ENCODE data around the gene SYT17.

The SYT17 gene

GRCh38 chr16:19231881-19232280, 63.8 kb downstream of the SYT17 start:
- TF ChIP-seq CTCF (IDR thresholded peaks at IDR 0.05; ENCODE audit: low read depth, low read length), result no peak
- DNase-seq (ENCODE audit: low read depth in 2 of 2), result no peak
- H3K4me3 ChIP-seq (replicated peaks in 1 of 2; ENCODE audit: low read depth in 2 of 2, low read length in 2 of 2), result no peak overlapping the region

- DNase-seq (ENCODE audit: low read depth in 2 of 2), result no peak
- no peak for TF ChIP-seq CTCF (IDR thresholded peaks at IDR 0.05; ENCODE audit: low read depth, low read length)
- H3K4me3 ChIP-seq (replicated peaks in 1 of 2; ENCODE audit: low read depth in 2 of 2, low read length in 2 of 2), result no peak overlapping the region
Observed at GRCh38 chr16:19232988-19233387, 64.9 kb downstream of the SYT17 start.

GRCh38 chr16:19235478-19235877, 67.4 kb downstream of the SYT17 start:
- H3K4me3 ChIP-seq (replicated peaks in 1 of 2; ENCODE audit: low read depth in 2 of 2, low read length in 2 of 2), result no peak overlapping the region
- no peak for TF ChIP-seq CTCF (IDR thresholded peaks at IDR 0.05; ENCODE audit: low read depth, low read length)
- DNase-seq (ENCODE audit: low read depth in 2 of 2), result no peak

- no peak overlapping the region for H3K4me3 ChIP-seq (replicated peaks in 1 of 2; ENCODE audit: low read depth in 2 of 2, low read length in 2 of 2)
- no peak for DNase-seq (ENCODE audit: low read depth in 2 of 2)
- TF ChIP-seq CTCF (IDR thresholded peaks at IDR 0.05; ENCODE audit: low read depth, low read length), result no peak
Observed at GRCh38 chr16:19235886-19236285, 67.8 kb downstream of the SYT17 start.

GRCh38 chr16:19236561-19237209, 68.6 kb downstream of the SYT17 start:
- no peak for DNase-seq (ENCODE audit: low read depth in 2 of 2)
- no peak for TF ChIP-seq CTCF (IDR thresholded peaks at IDR 0.05; ENCODE audit: low read depth, low read length)
- H3K4me3 ChIP-seq (replicated peaks in 1 of 2; ENCODE audit: low read depth in 2 of 2, low read length in 2 of 2), result no peak overlapping the region

- no peak for DNase-seq (ENCODE audit: low read depth in 2 of 2)
- no peak overlapping the region for H3K4me3 ChIP-seq (replicated peaks in 1 of 2; ENCODE audit: low read depth in 2 of 2, low read length in 2 of 2)
- TF ChIP-seq CTCF (IDR thresholded peaks at IDR 0.05; ENCODE audit: low read depth, low read length), result no peak
Observed at GRCh38 chr16:19238406-19238805, 70.4 kb downstream of the SYT17 start.
